HEK293 (cell line): ENCODE measurements around the gene ARHGAP6.

Experiments
- CTCF ChIP-seq: fragments of 450-650 bp; formaldehyde crosslinking; IDR thresholded peaks from 2 replicates; pipeline ENCODE4 v1.5.1; 2016; ENCODE audit warnings: missing biosample characterization, missing genetic modification characterization
- PRDM2 ChIP-seq: fragments of 450-650 bp; formaldehyde crosslinking; IDR thresholded peaks from 2 replicates; pipeline ENCODE4 v1.5.1; 2016; ENCODE audit warnings: missing biosample characterization, missing genetic modification characterization, borderline replicate concordance
- REST ChIP-seq: fragments of 450-650 bp; formaldehyde crosslinking; IDR thresholded peaks from 2 replicates; pipeline ENCODE4 v1.5.1; 2016; ENCODE audit warnings: missing biosample characterization, missing genetic modification characterization
- TCF7L2 ChIP-seq: IDR thresholded peaks from 2 replicates; pipeline ENCODE4 v1.6.1; 2011; ENCODE audit warnings: low read depth, mild to moderate bottlenecking, inconsistent platforms, low read length, moderate library complexity, borderline replicate concordance
- ZFP3 ChIP-seq: fragments of 450-650 bp; formaldehyde crosslinking; IDR thresholded peaks from 2 replicates; pipeline ENCODE4 v1.5.1; 2016; ENCODE audit warnings: low read depth, missing biosample characterization, missing genetic modification characterization
- ZNF140 ChIP-seq: fragments of 450-650 bp; formaldehyde crosslinking; IDR thresholded peaks from 2 replicates; pipeline ENCODE4 v1.5.1; 2016; ENCODE audit warnings: missing biosample characterization, missing genetic modification characterization
- ZNF155 ChIP-seq: fragments of 450-650 bp; formaldehyde crosslinking; IDR thresholded peaks from 2 replicates; pipeline ENCODE4 v1.5.1; 2016; ENCODE audit warnings: missing biosample characterization, missing genetic modification characterization
- ZNF292 ChIP-seq: fragments of 450-650 bp; formaldehyde crosslinking; IDR thresholded peaks from 2 replicates; pipeline ENCODE4 v1.5.1; 2016; ENCODE audit warnings: low read depth, missing biosample characterization, missing genetic modification characterization, borderline replicate concordance
- ZNF549 ChIP-seq: fragments of 450-650 bp; IDR thresholded peaks from 2 replicates; pipeline ENCODE4 v1.5.1; 2018; ENCODE audit warnings: missing biosample characterization, missing genetic modification characterization, mild to moderate bottlenecking, inconsistent platforms, moderate library complexity
- ZSCAN30 ChIP-seq: fragments of 450-650 bp; IDR thresholded peaks from 2 replicates; pipeline ENCODE4 v1.5.1; 2018; ENCODE audit warnings: missing biosample characterization, mild to moderate bottlenecking, missing genetic modification characterization, moderate library complexity

- TF ChIP-seq ZNF155 (tag by site-specific recombination) (no peak), TCF7L2 (no peak), REST (no peak), PRDM2 (tag by site-specific recombination) (no peak), ZNF292 (tag by site-specific recombination) (no peak), CTCF (no peak), ZNF549 (tag by site-specific recombination) (no peak), ZSCAN30 (tag by site-specific recombination) (no peak), ZNF140 (tag by site-specific recombination) (no peak), ZFP3 (tag by site-specific recombination) (no peak)
Measured at GRCh38 chrX:11606408-11606807, 59.3 kb downstream of the ARHGAP6 start.
